CD4-positive, alpha-beta T cell (primary cell): ENCODE measurements around the gene USP14. TPM values are rescaled to one million over a fixed set of nuclear protein-coding genes. Genes with fewer than 3 reads are reported as not detected.
A peak's percentile ranks its signal among the peaks of the same experiment; 100 is the strongest.

Experiments used
- ATAC-seq: fragments of 200-7000 bp; cut with Tn5 transposase; one replicate; pipeline ENCODE4 v1.10.0; 2022; ENCODE audit warnings: mild to moderate bottlenecking; ENCODE audit not compliant: poor library complexity
- CTCF ChIA-PET: fragments of 350-600 bp; sonication (Branson Sonifier 250); formaldehyde crosslinking; loops from one replicate; lab custom pipeline; 2021; ENCODE audit warnings: antibody characterized with exemption, inconsistent platforms; lab: Charles Lee
- POLR2A ChIA-PET: fragments of 350-600 bp; sonication (Branson Sonifier 250); formaldehyde crosslinking; loops from one replicate; lab custom pipeline; 2021; ENCODE audit warnings: antibody characterized with exemption, inconsistent platforms; lab: Charles Lee
- DNase-seq, 14 experiments: peaks; one replicate each; pipeline ENCODE4 v3.0.0-alpha.2; 2013 to 2020; ENCODE audit warnings: mixed read lengths in 2 of 14
- H3K27ac ChIP-seq, 2 donors: one replicate each; pipeline versions ENCODE4 v1.5.1 to v1.7.0; 2013; ENCODE audit warnings: low read length in 2 of 2, low read depth in 1 of 2, mild to moderate bottlenecking in 1 of 2
- H3K27me3 ChIP-seq, 2 experiments: 1 replicate in 1 of 2; 2 replicates in 1 of 2; pipeline versions ENCODE4 v1.6.1 to v1.7.0; 2013; ENCODE audit warnings: low read length in 2 of 2, control low read depth in 1 of 2, mild to moderate bottlenecking in 1 of 2, moderate library complexity in 1 of 2; ENCODE audit not compliant: insufficient read depth in 2 of 2, control insufficient read depth in 1 of 2
- H3K36me3 ChIP-seq: one replicate; pipeline ENCODE4 v1.6.1; 2013; ENCODE audit warnings: low read length, control low read depth; ENCODE audit not compliant: insufficient read depth
- H3K4me1 ChIP-seq: one replicate; pipeline ENCODE4 v1.6.1; 2013; ENCODE audit warnings: low read length, control low read depth; ENCODE audit not compliant: insufficient read depth
- H3K4me3 ChIP-seq: one replicate; pipeline ENCODE4 v1.5.1; 2013; ENCODE audit warnings: mild to moderate bottlenecking, low read length, moderate library complexity
- H3K9me3 ChIP-seq, 2 experiments: 1 replicate in 1 of 2; 2 replicates in 1 of 2; pipeline versions ENCODE4 v1.6.1 to v1.7.0; 2013; ENCODE audit warnings: low read length in 2 of 2, mild to moderate bottlenecking in 2 of 2, control low read depth in 1 of 2, moderate library complexity in 1 of 2; ENCODE audit not compliant: control insufficient read depth in 1 of 2, insufficient read depth in 1 of 2
- H3K27ac Mint-ChIP-seq: one replicate; pipeline ENCODE4 v1.8.0; 2020; ENCODE audit warnings: mixed read lengths
- H3K27me3 Mint-ChIP-seq: one replicate; pipeline ENCODE4 v1.8.0; 2021; ENCODE audit warnings: mixed read lengths
- H3K36me3 Mint-ChIP-seq: one replicate; pipeline ENCODE4 v1.8.0; 2021; ENCODE audit warnings: low read depth, mixed read lengths
- H3K4me1 Mint-ChIP-seq: one replicate; pipeline ENCODE4 v1.8.0; 2021; ENCODE audit warnings: low read depth, mixed read lengths
- H3K4me3 Mint-ChIP-seq: one replicate; pipeline ENCODE4 v1.8.0; 2020; ENCODE audit warnings: mild to moderate bottlenecking, mixed read lengths
- H3K9me3 Mint-ChIP-seq: one replicate; pipeline ENCODE4 v1.8.0; 2020; ENCODE audit warnings: mixed read lengths
- CTCF ChIP-seq: fragments of 200-600 bp; IDR thresholded peaks from one replicate; pipeline ENCODE4 v1.8.0; 2022; ENCODE audit warnings: antibody characterized with exemption, mild to moderate bottlenecking
- intact Hi-C, 2 experiments: fragments of 100-400 bp; cut with DNase I in 1 of 2; cut with micrococcal nuclease in 1 of 2; formaldehyde crosslinking; loops; one replicate each; pipeline versions ENCODE4 v1.15.1 to v1.9.0; 2023 to 2025; cut with DNase I, micrococcal nuclease
- total RNA-seq, 174 experiments: library from RNA in 2 of 174; stranded (reverse) in 2 of 174; gene quantifications; one replicate each; pipeline ENCODE4 v1.2.3 and lab custom pipeline; 2021 to 2026

USP14 gene
- total RNA-seq, 2 experiments from 2014 or later: 51.3 to 56.2 TPM

- Mint-ChIP-seq H3K9me3 (no peaks in the 10 kb centered on the region), H3K27me3 (no peaks in the 10 kb centered on the region), H3K4me3 (no peak overlapping the region), H3K27ac (peak overlapping the region; percentile 52), H3K4me1 (no peaks in the 10 kb centered on the region), H3K36me3 (peaks cover 82% of the 10 kb centered on the region)
- Histone ChIP-seq H3K9me3 (no peaks in the 10 kb centered on the region), H3K36me3 (peaks cover 61% of the 10 kb centered on the region), H3K27ac (no peak overlapping the region), H3K4me1 (no peaks in the 10 kb centered on the region), H3K27me3 (no peaks in the 10 kb centered on the region), H3K4me3 (no peak overlapping the region)
- intact Hi-C loops: no loop called here
- TF ChIP-seq CTCF: no peak
- ATAC-seq: no peak
- ChIA-PET POLR2A (no interaction called here), CTCF (no interaction called here)
- no peak for DNase-seq
Measured at GRCh38 chr18:220708-221107, 62.4 kb downstream of the USP14 start.

DNA sequence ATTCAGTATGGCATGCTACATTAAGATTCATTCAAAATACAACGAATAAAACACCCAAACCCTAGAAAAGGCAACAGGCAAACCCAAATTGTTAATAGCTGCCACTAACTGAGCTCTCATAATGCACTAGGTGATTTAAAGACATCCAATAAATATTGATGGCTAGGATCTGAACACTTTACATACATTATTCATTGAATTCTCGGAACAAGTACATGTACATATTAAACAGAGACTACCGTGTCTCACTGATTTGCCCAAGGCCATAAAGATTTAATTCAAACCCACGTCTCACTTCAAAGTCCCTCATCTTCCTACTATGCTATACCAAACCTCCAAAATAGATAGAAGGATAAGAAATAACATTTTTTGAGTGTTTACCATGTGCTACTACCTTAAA, 67.4 kb downstream of the USP14 start:
- no peak overlapping the region for H3K4me3 ChIP-seq
- H3K27me3 ChIP-seq: no peaks in the 10 kb centered on the region
- no peak for DNase-seq
- no peak for ATAC-seq
- TF ChIP-seq CTCF: no peak
- H3K9me3 Mint-ChIP-seq: no peaks in the 10 kb centered on the region
- ChIA-PET CTCF (no interaction called here), POLR2A (no interaction called here)
- no peak overlapping the region for H3K27ac Mint-ChIP-seq
- H3K27ac ChIP-seq: no peak overlapping the region
- no peaks in the 10 kb centered on the region for H3K4me1 ChIP-seq
- peaks cover 82% of the 10 kb centered on the region for H3K36me3 Mint-ChIP-seq
- no peaks in the 10 kb centered on the region for H3K4me1 Mint-ChIP-seq
- no peak overlapping the region for H3K4me3 Mint-ChIP-seq
- H3K9me3 ChIP-seq: no peaks in the 10 kb centered on the region
- H3K27me3 Mint-ChIP-seq: no peaks in the 10 kb centered on the region
- intact Hi-C loops: no loop called here
- H3K36me3 ChIP-seq: peaks cover 55% of the 10 kb centered on the region

DNA sequence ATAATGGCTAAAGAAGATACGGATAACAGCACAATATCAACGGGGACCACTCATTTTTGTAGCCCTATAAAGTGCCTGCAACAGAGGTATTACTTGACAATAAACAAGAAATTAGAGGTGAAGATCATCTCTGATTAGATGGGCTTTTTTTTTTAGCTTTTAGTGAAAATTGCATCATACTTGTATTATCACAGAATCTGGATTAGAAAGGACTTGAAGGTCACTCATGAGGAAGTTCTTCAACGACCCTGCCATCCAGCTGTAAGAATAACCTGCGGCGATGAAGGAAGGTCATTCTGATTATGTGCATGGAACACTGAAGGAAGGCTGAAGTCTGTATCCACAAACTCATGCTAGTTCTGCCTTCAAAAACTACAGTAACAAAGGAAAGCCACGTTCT, 69.0 kb downstream of the USP14 start:
- H3K27me3 Mint-ChIP-seq: no peaks in the 10 kb centered on the region
- Histone ChIP-seq H3K4me3 (no peak overlapping the region), H3K4me1 (no peaks in the 10 kb centered on the region), H3K27ac (no peak overlapping the region), H3K27me3 (no peaks in the 10 kb centered on the region), H3K36me3 (peaks cover 51% of the 10 kb centered on the region), H3K9me3 (no peaks in the 10 kb centered on the region)
- POLR2A ChIA-PET: no interaction called here
- TF ChIP-seq CTCF: no peak
- intact Hi-C loops: no loop called here
- DNase-seq: no peak
- CTCF ChIA-PET: no interaction called here
- H3K4me3 Mint-ChIP-seq: no peak overlapping the region
- H3K4me1 Mint-ChIP-seq: no peaks in the 10 kb centered on the region
- H3K36me3 Mint-ChIP-seq: peaks cover 73% of the 10 kb centered on the region
- no peaks in the 10 kb centered on the region for H3K9me3 Mint-ChIP-seq
- ATAC-seq: no peak
- H3K27ac Mint-ChIP-seq: no peak overlapping the region
